ENCODE data around the gene STK40.

- TF ChIP-seq EZH2 (IDR thresholded peaks at IDR 0.05; ENCODE audit: low read length, missing control alignments) (no peak), CTCF (conservative IDR thresholded peaks at IDR 0.05 in 1 of 2, IDR thresholded peaks at IDR 0.05 in 1 of 2; ENCODE audit: low read depth in 1 of 2, low read length in 2 of 2) (no peak)
These were observed 30.1 kb upstream of the STK40 start for GRCh38 chr1:36415661-36416326.
